ENCODE measurements around the gene SPRR2B.

Gene SPRR2B

DNA sequence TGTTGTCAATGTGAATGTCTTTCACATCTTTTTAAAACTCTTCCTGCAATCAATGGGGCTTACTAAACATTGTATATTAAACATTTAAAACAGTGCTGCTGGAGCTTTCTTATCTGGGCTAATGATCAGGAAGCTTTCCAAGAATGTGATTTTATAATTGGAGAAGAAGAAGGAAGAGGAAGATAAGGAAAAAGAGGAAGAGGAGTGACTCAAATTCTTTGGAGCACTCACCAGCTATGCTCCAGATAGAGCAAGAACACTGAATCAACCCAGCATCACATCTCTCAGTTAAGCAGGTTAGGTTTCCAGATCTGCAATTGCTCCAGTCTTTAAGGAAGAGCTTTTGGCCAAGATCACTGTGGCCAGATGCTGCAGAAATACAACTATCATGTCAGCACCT lies 24.4 kb upstream of the SPRR2B start:
- DNase-seq (ENCODE audit: low read depth) = no peak
- no peak overlapping the region for H3K4me3 ChIP-seq (ENCODE audit: low read depth, low read length)
- TF ChIP-seq, protein P1, sequence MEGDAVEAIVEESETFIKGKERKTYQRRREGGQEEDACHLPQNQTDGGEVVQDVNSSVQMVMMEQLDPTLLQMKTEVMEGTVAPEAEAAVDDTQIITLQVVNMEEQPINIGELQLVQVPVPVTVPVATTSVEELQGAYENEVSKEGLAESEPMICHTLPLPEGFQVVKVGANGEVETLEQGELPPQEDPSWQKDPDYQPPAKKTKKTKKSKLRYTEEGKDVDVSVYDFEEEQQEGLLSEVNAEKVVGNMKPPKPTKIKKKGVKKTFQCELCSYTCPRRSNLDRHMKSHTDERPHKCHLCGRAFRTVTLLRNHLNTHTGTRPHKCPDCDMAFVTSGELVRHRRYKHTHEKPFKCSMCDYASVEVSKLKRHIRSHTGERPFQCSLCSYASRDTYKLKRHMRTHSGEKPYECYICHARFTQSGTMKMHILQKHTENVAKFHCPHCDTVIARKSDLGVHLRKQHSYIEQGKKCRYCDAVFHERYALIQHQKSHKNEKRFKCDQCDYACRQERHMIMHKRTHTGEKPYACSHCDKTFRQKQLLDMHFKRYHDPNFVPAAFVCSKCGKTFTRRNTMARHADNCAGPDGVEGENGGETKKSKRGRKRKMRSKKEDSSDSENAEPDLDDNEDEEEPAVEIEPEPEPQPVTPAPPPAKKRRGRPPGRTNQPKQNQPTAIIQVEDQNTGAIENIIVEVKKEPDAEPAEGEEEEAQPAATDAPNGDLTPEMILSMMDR (IDR thresholded peaks at IDR 0.05; ENCODE audit: control insufficient read depth, extremely low read depth, insufficient read depth) = no peak

DNA sequence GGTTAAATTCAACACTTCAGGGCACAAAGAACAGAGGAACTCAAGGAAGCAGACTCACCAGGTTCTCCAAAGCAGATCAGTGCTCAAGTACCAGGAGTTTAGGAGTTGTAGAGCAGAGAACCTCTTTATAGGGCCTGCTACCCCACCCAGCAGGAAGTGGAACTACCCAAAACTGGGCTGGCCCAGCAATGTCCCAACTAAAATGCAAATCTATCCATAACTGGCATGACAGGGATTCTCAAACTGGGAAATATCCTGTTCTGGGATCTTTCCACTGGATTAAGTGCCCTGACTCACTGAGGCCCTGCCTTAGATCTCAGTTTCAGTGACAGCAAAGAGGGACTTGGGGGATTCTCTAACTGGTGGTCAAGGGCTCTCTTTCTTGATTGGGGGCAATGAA lies 23.0 kb upstream of the SPRR2B start, which contains the start of gene SPRR2E:
Gene SPRR2E (minus strand): TSS at position 101 of the 400 bp plus-strand sequence. CDS start 775 bp downstream, outside the sequence.
- TF ChIP-seq, protein P1 (IDR thresholded peaks at IDR 0.05; ENCODE audit: control insufficient read depth, extremely low read depth, insufficient read depth) = no peak
- no peak within 1 kb of the TSS for H3K4me3 ChIP-seq (ENCODE audit: low read depth, low read length)
- DNase-seq (ENCODE audit: low read depth) = no peak

DNA sequence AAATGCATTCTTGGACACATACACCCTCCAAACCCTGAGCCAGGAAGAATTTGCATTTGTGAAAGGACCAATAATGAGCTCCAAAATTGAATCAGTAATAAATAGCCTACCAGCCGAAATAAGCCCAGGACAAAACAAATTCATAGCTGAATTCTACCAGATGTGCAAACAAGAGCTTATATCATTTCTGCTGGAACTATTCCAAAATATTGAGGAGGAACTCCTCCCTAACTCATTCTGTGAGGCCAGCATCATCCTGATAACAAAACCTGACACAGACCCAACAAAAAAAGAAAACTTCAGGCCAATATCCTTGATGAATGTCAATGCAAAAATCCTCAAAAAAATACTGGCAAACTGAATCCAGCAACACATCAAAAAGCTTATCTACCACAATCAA lies 16.2 kb upstream of the SPRR2B start:
- DNase-seq (ENCODE audit: low read depth) = no peak
- TF ChIP-seq, protein P1 (IDR thresholded peaks at IDR 0.05; ENCODE audit: control insufficient read depth, extremely low read depth, insufficient read depth) = no peak
- H3K4me3 ChIP-seq (ENCODE audit: low read depth, low read length) = no peak overlapping the region

DNA sequence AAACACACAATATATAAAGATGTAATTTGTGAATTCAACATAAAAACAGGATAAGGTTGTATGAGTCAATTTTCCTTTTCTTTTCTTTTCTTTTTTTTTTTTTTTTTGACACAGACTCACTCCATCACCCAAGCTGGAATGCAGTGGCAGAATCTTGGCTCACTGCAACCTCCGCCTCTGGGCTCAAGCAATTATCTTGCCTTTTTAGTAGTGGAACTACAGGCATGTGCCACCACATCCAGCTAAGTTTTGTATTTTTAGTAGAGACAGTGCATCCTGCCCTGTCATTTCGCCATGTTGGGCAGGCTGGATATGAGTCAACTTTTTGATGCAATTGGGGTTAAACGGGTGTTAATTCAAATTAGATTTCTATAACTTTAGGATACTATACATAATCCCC lies 10.3 kb upstream of the SPRR2B start:
- no peak for DNase-seq (ENCODE audit: low read depth)
- TF ChIP-seq, protein P1 (IDR thresholded peaks at IDR 0.05; ENCODE audit: control insufficient read depth, extremely low read depth, insufficient read depth) = no peak
- H3K4me3 ChIP-seq (ENCODE audit: low read depth, low read length) = no peak overlapping the region

DNA sequence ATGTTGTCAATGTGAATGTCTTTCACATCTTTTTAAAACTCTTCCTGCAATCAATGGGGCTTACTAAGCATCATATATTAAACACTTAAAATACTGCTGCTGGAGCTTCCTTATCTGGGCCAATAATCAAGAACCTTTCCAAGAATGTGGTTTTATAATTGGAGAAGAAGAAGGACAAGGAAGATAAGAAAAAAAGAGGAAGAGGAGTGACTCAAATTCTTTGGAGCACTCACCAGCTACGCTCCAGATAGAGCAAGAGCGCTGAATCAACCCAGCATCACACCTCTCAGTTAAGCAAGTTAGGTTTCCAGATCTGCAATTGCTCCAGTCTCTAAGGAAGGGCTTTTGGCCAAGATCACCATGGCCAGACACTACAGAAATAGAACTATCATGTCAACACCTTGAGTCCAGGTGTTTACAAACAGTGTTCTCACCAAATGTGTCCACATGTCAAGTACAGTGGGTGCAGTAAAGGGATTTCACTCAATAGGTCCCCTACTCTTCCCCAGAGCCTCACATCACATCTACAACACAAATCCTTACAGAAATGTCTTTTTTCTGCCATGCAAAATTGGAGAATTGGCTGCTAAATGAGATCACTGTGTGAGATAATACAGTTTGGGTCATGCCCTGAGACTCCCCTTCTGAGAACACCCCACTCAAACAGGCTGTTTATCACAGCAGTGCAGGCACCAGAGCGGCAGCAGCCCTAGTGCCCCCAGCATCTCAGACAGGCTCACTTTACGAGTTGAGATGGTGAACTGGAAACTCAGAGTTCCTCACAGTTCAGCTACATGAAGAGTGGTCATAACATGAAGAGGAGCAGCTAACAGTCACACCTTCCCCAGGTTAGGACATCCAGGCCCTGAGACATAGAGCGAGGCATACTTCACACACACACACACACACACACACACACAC lies 1.7 kb upstream of the SPRR2B start:
- TF ChIP-seq, protein P1 (IDR thresholded peaks at IDR 0.05; ENCODE audit: control insufficient read depth, extremely low read depth, insufficient read depth) = no peak
- no peak overlapping the region for H3K4me3 ChIP-seq (ENCODE audit: low read depth, low read length)
- DNase-seq (ENCODE audit: low read depth) = no peak

DNA sequence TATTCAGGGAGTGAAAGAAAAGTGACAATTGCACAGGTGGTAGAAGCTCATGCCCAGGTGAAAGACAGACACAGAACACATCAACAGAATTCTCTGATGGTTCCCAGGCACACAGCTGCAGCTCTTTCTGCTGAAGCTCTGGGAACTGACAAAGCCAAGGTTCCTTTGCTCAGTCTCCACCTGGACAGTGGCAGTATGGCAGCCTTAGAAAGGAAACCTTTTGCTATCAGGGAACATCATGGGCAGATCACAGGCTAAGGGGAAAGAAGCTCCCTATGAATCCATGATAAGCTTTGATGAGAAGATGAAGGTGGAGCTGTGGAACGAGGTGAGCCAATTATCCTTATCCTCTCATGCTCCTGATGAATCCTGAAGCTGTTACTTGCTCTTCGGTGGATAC lies 1.2 kb downstream of the SPRR2B start:
- TF ChIP-seq, protein P1 (IDR thresholded peaks at IDR 0.05; ENCODE audit: control insufficient read depth, extremely low read depth, insufficient read depth) = no peak
- DNase-seq (ENCODE audit: low read depth) = no peak
- no peak overlapping the region for H3K4me3 ChIP-seq (ENCODE audit: low read depth, low read length)
